T-helper 1 cell treated with Interleukin-12 subunit alpha and Interleukin-12 subunit beta and Interleukin-4 antibody, amounts not matched to agents 30 ng/mL and 1 ng/mL, for 36 hours (primary cell): Measurements from ENCODE around the gene MRGPRX4. TPM values are rescaled to one million over a fixed set of nuclear protein-coding genes. Genes with fewer than 3 reads are reported as not detected.

Experiments used
- intact Hi-C: fragments of 100-400 bp; cut with micrococcal nuclease; formaldehyde crosslinking; loops from one replicate; pipeline ENCODE4 v1.15.1; 2024
- total RNA-seq: library from RNA; stranded (reverse); gene quantifications from 2 replicates; pipeline ENCODE4 v1.2.3, GENCODE V29; 2022

Gene MRGPRX4
- total RNA-seq, 1 donor from 2014 or later, result not detected

DNA sequence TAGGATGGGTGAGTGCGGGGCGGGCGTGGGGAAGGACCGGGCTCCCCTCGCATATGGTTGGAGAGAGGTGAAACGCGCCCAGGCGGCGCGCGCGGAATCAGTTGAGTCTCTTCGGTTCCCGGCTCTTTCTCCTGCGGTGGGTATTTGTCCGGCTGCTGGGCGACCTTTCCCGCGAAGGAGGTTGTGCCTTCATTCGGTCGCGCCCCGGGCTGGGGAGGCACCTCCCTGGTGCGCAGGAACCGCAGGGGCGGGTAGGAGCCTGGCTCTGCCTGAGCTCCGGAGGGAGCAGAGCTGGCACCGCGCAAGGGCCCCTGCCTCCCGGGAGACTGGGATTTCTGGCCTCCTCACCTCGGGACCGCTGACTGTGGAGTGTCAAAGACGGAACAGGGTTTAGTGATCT, 36.4 kb downstream of the MRGPRX4 start:
- intact Hi-C loops, result no loop called here

DNA sequence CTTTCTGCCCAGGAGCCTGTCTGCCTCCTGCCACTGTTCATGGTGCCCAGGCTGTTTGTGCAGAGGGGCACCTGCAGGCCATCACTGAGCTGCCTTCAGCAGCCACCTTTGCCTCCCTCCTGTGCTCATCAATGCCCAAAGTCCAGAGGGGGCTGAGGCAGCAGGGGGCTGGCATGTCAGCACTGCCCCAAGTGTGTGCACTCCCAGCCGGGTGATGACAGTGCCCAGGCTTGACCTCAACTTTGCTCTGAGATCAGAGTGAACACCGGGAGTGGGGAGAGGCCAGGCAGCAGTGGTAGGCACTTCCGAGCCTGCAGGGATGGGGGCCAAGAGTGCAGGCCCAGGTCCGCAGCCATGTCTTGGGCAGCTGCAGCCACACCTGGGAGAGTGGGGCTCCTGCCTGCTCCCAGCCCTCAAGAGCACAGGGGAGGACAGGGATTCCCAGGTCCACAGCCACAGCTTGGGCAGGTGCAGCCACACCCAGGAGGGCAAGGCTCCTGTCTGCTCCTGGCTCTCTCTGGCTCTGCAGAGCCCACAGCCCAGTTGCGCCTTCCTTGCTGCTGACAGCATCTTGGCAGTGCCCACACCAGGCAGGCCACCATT, 48.7 kb downstream of the MRGPRX4 start:
- intact Hi-C loops, result no loop called here

DNA sequence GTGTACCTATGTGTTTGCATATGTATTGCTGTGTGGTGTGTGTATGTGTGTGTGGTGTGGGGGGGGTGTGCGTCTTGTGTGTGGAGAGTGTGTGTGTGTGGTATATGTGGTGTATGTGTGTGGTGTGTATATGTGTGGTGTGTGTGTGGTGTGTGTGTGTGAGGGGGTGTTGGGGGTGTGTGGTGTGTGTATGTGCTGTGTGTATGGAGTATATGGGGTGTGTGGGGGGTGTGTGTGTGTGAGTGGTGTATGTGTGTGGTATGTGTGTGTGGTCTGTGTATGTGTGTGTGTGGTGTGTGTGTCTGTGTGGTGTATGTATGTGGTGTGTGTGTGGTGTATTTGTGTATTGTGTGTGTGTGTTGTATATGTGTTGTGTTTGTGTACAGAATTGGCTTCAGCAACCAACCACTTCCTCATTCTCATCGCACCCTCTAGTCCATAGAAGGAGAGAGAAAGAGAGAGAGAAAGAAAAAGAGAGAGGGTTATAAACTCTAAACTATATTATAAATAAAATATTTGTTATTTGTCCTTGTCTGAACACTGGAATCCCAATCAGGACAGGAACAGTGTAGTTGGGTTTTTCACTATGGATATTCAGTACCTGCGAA, 50.3 kb downstream of the MRGPRX4 start:
- intact Hi-C loops, result no loop called here

Other genes with a start within 250 kb of the MRGPRX4 start
- 28.8 and 31.5 TPM in 2 replicates for gene SERGEF, start 159.8 kb upstream of the MRGPRX4 start, total RNA-seq
- 0.56 and 0.73 TPM in 2 replicates for gene TPH1, start 126.6 kb upstream of the MRGPRX4 start, total RNA-seq
- 27.1 TPM in 2 replicates for gene SAAL1, start 66.8 kb upstream of the MRGPRX4 start, total RNA-seq
- gene MRGPRX3, start 40.3 kb upstream of the MRGPRX4 start, total RNA-seq, result not detected in 2 replicates
- gene SAA4, start 64.0 kb downstream of the MRGPRX4 start, total RNA-seq, result not detected in 2 replicates
- 0.27 TPM in 1 of 2 replicates, not detected in the other for gene SAA2, start 75.8 kb downstream of the MRGPRX4 start, total RNA-seq
- not detected in 2 replicates for gene SAA1, start 93.4 kb downstream of the MRGPRX4 start, total RNA-seq
- gene HPS5, start 149.3 kb downstream of the MRGPRX4 start, total RNA-seq, result 21.8 and 23.3 TPM in 2 replicates
- gene GTF2H1, start 149.7 kb downstream of the MRGPRX4 start, total RNA-seq, result 62.9 and 63.1 TPM in 2 replicates
- gene LDHA, start 221.7 kb downstream of the MRGPRX4 start, total RNA-seq, result 873 and 884 TPM in 2 replicates
- not detected in 2 replicates for gene LDHC, start 239.5 kb downstream of the MRGPRX4 start, total RNA-seq